Activated CD4-positive, alpha-beta T cell treated with anti-CD3 and anti-CD28 coated beads, Interleukin-2, amount 50 U/mL, for 4 hours (primary cell): Measurements from ENCODE around the gene B3GALNT2.

Source experiments
- DNase-seq, 2 experiments: peaks; one replicate each; pipeline ENCODE4 v3.0.0-alpha.2; 2020

Gene B3GALNT2

GRCh38 chr1:235408503-235408960 lies 95.7 kb downstream of the B3GALNT2 start:
- no peak for DNase-seq

- no peak for DNase-seq
Observed at GRCh38 chr1:235407419-235407818, 96.8 kb downstream of the B3GALNT2 start.

GRCh38 chr1:235404190-235404589 lies 100.1 kb downstream of the B3GALNT2 start:
- DNase-seq, result no peak

GRCh38 chr1:235403593-235403992 lies 100.7 kb downstream of the B3GALNT2 start:
- DNase-seq, result no peak

GRCh38 chr1:235402457-235403200 lies 101.6 kb downstream of the B3GALNT2 start:
- no peak for DNase-seq

GRCh38 chr1:235401251-235401650 lies 103.0 kb downstream of the B3GALNT2 start:
- no peak for DNase-seq
